Neural cell (in vitro differentiated cells): Measurements from ENCODE around the gene RYR2.

Experiments used
- RAD21 ChIP-seq: fragments of 450-650 bp; conservative IDR thresholded peaks from 2 replicates; pipeline ENCODE4 v1.6.1; 2014; ENCODE audit warnings: antibody characterized with exemption, mild to moderate bottlenecking, moderate library complexity
- TAF1 ChIP-seq: IDR thresholded peaks from 2 replicates; pipeline ENCODE4 v1.6.1; 2012; ENCODE audit warnings: low read depth

- TF ChIP-seq RAD21 (no peak), TAF1 (no peak)
Measured at GRCh38 chr1:237126180-237126579, 84.2 kb downstream of the RYR2 start.
